Calu3 (cell line): ENCODE data around the gene SSTR4. TPM values are rescaled to one million over a fixed set of nuclear protein-coding genes. Genes with fewer than 3 reads are reported as not detected.
"Not testable (repeated sequence)": the region's sequence is repeated elsewhere in the genome, so short reads cannot be mapped to it uniquely, and the experiment has no call there.

Experiments
- BruUV-seq: library from RNA; stranded (reverse); fragments of 400-500 nt; replicated peaks from 2 replicates; lab custom pipeline; 2021; lab: Mats Ljungman, UMichigan
- CTCF ChIA-PET: fragments of 300-600 bp; sonication (Branson Sonifier 250); formaldehyde crosslinking; loops from one replicate; lab custom pipeline; 2022; ENCODE audit warnings: antibody characterized with exemption; lab: Charles Lee
- DNase-seq: peaks from one replicate; pipeline ENCODE4 v3.0.0; 2022
- H3K27ac Mint-ChIP-seq: one replicate; pipeline ENCODE4 v1.8.0; 2022; ENCODE audit warnings: mixed read lengths; ENCODE audit not compliant: unreplicated experiment
- H3K27me3 Mint-ChIP-seq: one replicate; pipeline ENCODE4 v1.8.0; 2022; ENCODE audit warnings: mixed read lengths; ENCODE audit not compliant: unreplicated experiment
- H3K36me3 Mint-ChIP-seq: one replicate; pipeline ENCODE4 v1.8.0; 2022; ENCODE audit warnings: mild to moderate bottlenecking, moderate library complexity, mixed read lengths; ENCODE audit not compliant: insufficient read depth, unreplicated experiment
- H3K4me1 Mint-ChIP-seq: one replicate; pipeline ENCODE4 v1.8.0; 2022; ENCODE audit warnings: mild to moderate bottlenecking, low read depth, mixed read lengths; ENCODE audit not compliant: unreplicated experiment
- H3K4me3 Mint-ChIP-seq: one replicate; pipeline ENCODE4 v1.8.0; 2022; ENCODE audit warnings: mild to moderate bottlenecking, low read depth, moderate library complexity, mixed read lengths; ENCODE audit not compliant: unreplicated experiment
- H3K9me3 Mint-ChIP-seq: one replicate; pipeline ENCODE4 v1.8.0; 2022; ENCODE audit warnings: low read depth, mixed read lengths; ENCODE audit not compliant: unreplicated experiment
- CTCF ChIP-seq: fragments of 200-600 bp; IDR thresholded peaks from one replicate; pipeline ENCODE4 v1.8.0; 2022; ENCODE audit warnings: antibody characterized with exemption; ENCODE audit not compliant: unreplicated experiment
- intact Hi-C: fragments of 100-400 bp; cut with micrococcal nuclease; formaldehyde crosslinking; loops from one replicate; pipeline ENCODE4 v1.10.0; 2022; ENCODE audit not compliant: unreplicated experiment
- total RNA-seq: library from RNA; stranded (reverse); gene quantifications from 2 replicates; pipeline ENCODE4 v1.2.3, GENCODE V29; 2022

SSTR4 gene
- total RNA-seq, 1 experiment from 2014 or later, result not detected

GRCh38 chr20:23024701-23025100 lies 10.4 kb upstream of the SSTR4 start:
- no peak for TF ChIP-seq CTCF
- no peaks in the 10 kb centered on the region for H3K9me3 Mint-ChIP-seq
- intact Hi-C loops, result no loop called here
- CTCF ChIA-PET, result no interaction called here
- no peaks in the 10 kb centered on the region for H3K4me1 Mint-ChIP-seq
- no peak overlapping the region for H3K27ac Mint-ChIP-seq
- BruUV-seq, result no TSS peak
- DNase-seq, result no peak
- H3K36me3 Mint-ChIP-seq, result no peaks in the 10 kb centered on the region
- H3K27me3 Mint-ChIP-seq, result no peaks in the 10 kb centered on the region
- H3K4me3 Mint-ChIP-seq, result no peak overlapping the region

- H3K36me3 Mint-ChIP-seq, H3K4me1 Mint-ChIP-seq, H3K27ac Mint-ChIP-seq, BruUV-seq, H3K9me3 Mint-ChIP-seq, DNase-seq, H3K27me3 Mint-ChIP-seq, intact Hi-C loops, CTCF ChIA-PET, H3K4me3 Mint-ChIP-seq: not testable (repeated sequence)
These were observed 9.6 kb upstream of the SSTR4 start for GRCh38 chr20:23025503-23025902.

GRCh38 chr20:23027721-23028120 lies 7.4 kb upstream of the SSTR4 start:
- intact Hi-C loops, result no loop called here
- peaks cover under 1% of the 10 kb centered on the region for H3K27me3 Mint-ChIP-seq
- H3K36me3 Mint-ChIP-seq, result no peaks in the 10 kb centered on the region
- no peak for TF ChIP-seq CTCF
- no peaks in the 10 kb centered on the region for H3K9me3 Mint-ChIP-seq
- H3K4me3 Mint-ChIP-seq, result no peak overlapping the region
- CTCF ChIA-PET, result no interaction called here
- no peak overlapping the region for H3K27ac Mint-ChIP-seq
- BruUV-seq, result no TSS peak
- no peak for DNase-seq
- H3K4me1 Mint-ChIP-seq, result no peaks in the 10 kb centered on the region

- CTCF ChIA-PET, result no interaction called here
- Mint-ChIP-seq H3K36me3 (no peaks in the 10 kb centered on the region), H3K4me3 (no peak overlapping the region), H3K9me3 (no peaks in the 10 kb centered on the region), H3K27ac (no peak overlapping the region), H3K4me1 (no peaks in the 10 kb centered on the region), H3K27me3 (peaks cover 8% of the 10 kb centered on the region)
- intact Hi-C loops, result no loop called here
- TF ChIP-seq CTCF, result no peak
- BruUV-seq, result no TSS peak
- no peak for DNase-seq
These were observed 6.7 kb upstream of the SSTR4 start for GRCh38 chr20:23028392-23028791.

GRCh38 chr20:23029324-23029723 lies 5.8 kb upstream of the SSTR4 start:
- H3K4me3 Mint-ChIP-seq, result no peak overlapping the region
- CTCF ChIA-PET, result no interaction called here
- no peak overlapping the region for H3K27ac Mint-ChIP-seq
- no peaks in the 10 kb centered on the region for H3K4me1 Mint-ChIP-seq
- no TSS peak for BruUV-seq
- no peaks in the 10 kb centered on the region for H3K9me3 Mint-ChIP-seq
- no peak for TF ChIP-seq CTCF
- intact Hi-C loops, result no loop called here
- H3K27me3 Mint-ChIP-seq, result peaks cover 9% of the 10 kb centered on the region
- DNase-seq, result no peak
- no peaks in the 10 kb centered on the region for H3K36me3 Mint-ChIP-seq
